ENCODE data around the gene NOS1AP. TPM values are rescaled to one million over a fixed set of nuclear protein-coding genes. Genes with fewer than 3 reads are reported as not detected.

The NOS1AP gene
- polyA plus RNA-seq, 1 of the 3 experiments (the other 2 are of a cell fraction) = 0.03 TPM

GRCh38 chr1:162390396-162391185 lies 321.1 kb downstream of the NOS1AP start:
- H3K27ac ChIP-seq (ENCODE audit: low read depth in 2 of 2, low read length in 1 of 2) = no peak overlapping the region
- H4K20me1 ChIP-seq (ENCODE audit: insufficient read depth) = no peaks in the 10 kb centered on the region
- no peaks in the 10 kb centered on the region for H3K9me2 ChIP-seq
- DNase-seq = no peak
- no peaks in the 10 kb centered on the region for H3K79me2 ChIP-seq (ENCODE audit: insufficient read depth)
- H3K4me3 ChIP-seq (ENCODE audit: low read depth in 2 of 2, low read length in 1 of 2) = no peak overlapping the region
- H3F3A ChIP-seq (replicated peaks; ENCODE audit: insufficient read depth) = peaks cover 5% of the 10 kb centered on the region
- H3K27me3 ChIP-seq (ENCODE audit: insufficient read depth) = peaks cover 4% of the 10 kb centered on the region; the same call in 1 of the 2 replicates
- no peak for TF ChIP-seq MEF2A (IDR thresholded peaks at IDR 0.05; ENCODE audit: borderline replicate concordance, low read depth)
- TF ChIP-seq FOXJ3 (CRISPR knock-in tag; IDR thresholded peaks at IDR 0.05) = no peak
- TF ChIP-seq, protein P1, sequence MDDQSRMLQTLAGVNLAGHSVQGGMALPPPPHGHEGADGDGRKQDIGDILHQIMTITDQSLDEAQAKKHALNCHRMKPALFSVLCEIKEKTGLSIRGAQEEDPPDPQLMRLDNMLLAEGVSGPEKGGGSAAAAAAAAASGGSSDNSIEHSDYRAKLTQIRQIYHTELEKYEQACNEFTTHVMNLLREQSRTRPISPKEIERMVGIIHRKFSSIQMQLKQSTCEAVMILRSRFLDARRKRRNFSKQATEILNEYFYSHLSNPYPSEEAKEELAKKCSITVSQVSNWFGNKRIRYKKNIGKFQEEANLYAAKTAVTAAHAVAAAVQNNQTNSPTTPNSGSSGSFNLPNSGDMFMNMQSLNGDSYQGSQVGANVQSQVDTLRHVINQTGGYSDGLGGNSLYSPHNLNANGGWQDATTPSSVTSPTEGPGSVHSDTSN (IDR thresholded peaks at IDR 0.05) = no peak
- TF ChIP-seq JUND (IDR thresholded peaks at IDR 0.05) = no peak
- no peak for TF ChIP-seq EP300 (IDR thresholded peaks at IDR 0.05; ENCODE audit: borderline replicate concordance in 1 of 2, low read depth in 1 of 2, low read length in 1 of 2)
- no peak for TF ChIP-seq RFX5 (IDR thresholded peaks at IDR 0.05; ENCODE audit: low read length)
- no peak for TF ChIP-seq CHD2 (IDR thresholded peaks at IDR 0.05; ENCODE audit: low read length, partially characterized antibody)
- no peak for TF ChIP-seq SMC3 (IDR thresholded peaks at IDR 0.05; ENCODE audit: low read depth, low read length)
- no peak for TF ChIP-seq RAD21 (IDR thresholded peaks at IDR 0.05; ENCODE audit: low read length)
- TF ChIP-seq, protein P2, sequence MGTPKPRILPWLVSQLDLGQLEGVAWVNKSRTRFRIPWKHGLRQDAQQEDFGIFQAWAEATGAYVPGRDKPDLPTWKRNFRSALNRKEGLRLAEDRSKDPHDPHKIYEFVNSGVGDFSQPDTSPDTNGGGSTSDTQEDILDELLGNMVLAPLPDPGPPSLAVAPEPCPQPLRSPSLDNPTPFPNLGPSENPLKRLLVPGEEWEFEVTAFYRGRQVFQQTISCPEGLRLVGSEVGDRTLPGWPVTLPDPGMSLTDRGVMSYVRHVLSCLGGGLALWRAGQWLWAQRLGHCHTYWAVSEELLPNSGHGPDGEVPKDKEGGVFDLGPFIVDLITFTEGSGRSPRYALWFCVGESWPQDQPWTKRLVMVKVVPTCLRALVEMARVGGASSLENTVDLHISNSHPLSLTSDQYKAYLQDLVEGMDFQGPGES (IDR thresholded peaks at IDR 0.05; ENCODE audit: low read depth, low read length) = no peak
- no peak for TF ChIP-seq YY1 (IDR thresholded peaks at IDR 0.05; ENCODE audit: low read depth)
- no peak for TF ChIP-seq RXRA (IDR thresholded peaks at IDR 0.05; ENCODE audit: borderline replicate concordance, low read depth)
- TF ChIP-seq FOXM1 (IDR thresholded peaks at IDR 0.05; ENCODE audit: low read depth) = no peak
- no peak for TF ChIP-seq TAF1 (IDR thresholded peaks at IDR 0.05; ENCODE audit: borderline replicate concordance, low read depth, low read length)
- TF ChIP-seq RCOR1 (IDR thresholded peaks at IDR 0.05; ENCODE audit: low read length) = no peak
- no peak for TF ChIP-seq POLR2AphosphoS5 (IDR thresholded peaks at IDR 0.05; ENCODE audit: low read depth, low read length)
- TF ChIP-seq ELF1 (IDR thresholded peaks at IDR 0.05) = no peak
- no peak for TF ChIP-seq TCF12 (IDR thresholded peaks at IDR 0.05)
- TF ChIP-seq ZBTB33 (IDR thresholded peaks at IDR 0.05; ENCODE audit: borderline replicate concordance, low read depth) = no peak
- TF ChIP-seq GATA2 (CRISPR knock-in tag; IDR thresholded peaks at IDR 0.05) = no peak
- CTCF ChIA-PET = interaction anchor here (0.6 to 6.2 kb wide), 18 partner anchors 9 to 597 kb away, joined by 3 to 63 read pairs (median 4); partner anchors contain the start of gene C1orf226
- WGBS (ENCODE audit: low lambda C conversion rate) = 47% methylated on average over 15 of the region's 15 CpGs
- H3K4me2 ChIP-seq = no peak overlapping the region
- H3K9me3 ChIP-seq = no peaks in the 10 kb centered on the region
- H2AFZ ChIP-seq (ENCODE audit: low read depth) = no peak overlapping the region
- POLR2A ChIA-PET = no interaction called here
- peaks cover 0 to 19% of the 10 kb centered on the region in 2 experiments; a peak in 1 of 4 replicates for H3K4me1 ChIP-seq (ENCODE audit: control insufficient read depth in 1 of 2, insufficient read depth in 2 of 2, low read depth in 1 of 2, low read length in 1 of 2)
- no peaks in the 10 kb centered on the region for H3K36me3 ChIP-seq (replicated peaks in 1 of 2; ENCODE audit: control insufficient read depth in 1 of 2, insufficient read depth in 2 of 2, low read length in 1 of 2)
- no peak overlapping the region for H3K9ac ChIP-seq

All from SK-N-SH (cell line).